ENCODE results near the gene PTPRE. TPM values are rescaled to one million over a fixed set of nuclear protein-coding genes. Genes with fewer than 3 reads are reported as not detected.

The PTPRE gene
- total and polyA plus RNA-seq, 10 of the 15 experiments (the other 5 are each of a cell fraction or from before 2014, with no cell fraction given) = 2.9 to 7.6 (median 5.8) TPM

GRCh38 chr10:127918572-127918971 is 11.7 kb downstream of the PTPRE start:
- DNase-seq (ENCODE audit: low read depth, low spot score) = no peak
- ATAC-seq = no peak
- Histone ChIP-seq H3K36me3 (ENCODE audit: control insufficient read depth in 2 of 2, insufficient read depth in 2 of 2, low read length in 1 of 2) (no peaks in the 10 kb centered on the region), H3K27ac (ENCODE audit: control insufficient read depth, insufficient read depth) (no peak overlapping the region), H4K20me1 (ENCODE audit: control insufficient read depth, insufficient read depth) (no peaks in the 10 kb centered on the region), H2AFZ (ENCODE audit: control insufficient read depth, low read depth, low read length) (no peak overlapping the region), H3K4me1 (ENCODE audit: control insufficient read depth, insufficient read depth, low read length) (no peaks in the 10 kb centered on the region), H3K9ac (ENCODE audit: control insufficient read depth, insufficient read depth, low read length) (no peak overlapping the region), H3K4me2 (ENCODE audit: control insufficient read depth, insufficient read depth) (no peak overlapping the region), H3K27me3 (replicated peaks in 1 of 2; ENCODE audit: control insufficient read depth in 2 of 2, insufficient read depth in 2 of 2, low read length in 1 of 2) (no peaks in the 10 kb centered on the region), H3K4me3 (no peak overlapping the region), H3K79me2 (ENCODE audit: control insufficient read depth, insufficient read depth, low read length) (no peaks in the 10 kb centered on the region), H3K9me3 (replicated peaks; ENCODE audit: control insufficient read depth, insufficient read depth, low read length) (no peaks in the 10 kb centered on the region; the same call in 2 of the 3 replicates)
- intact Hi-C loops (cut with micrococcal nuclease; ENCODE audit: unreplicated experiment) = no loop called here
- SMC1A ChIA-PET (ENCODE audit: uncharacterized antibody, unreplicated experiment) = no interaction called here
- in situ Hi-C loops (cut with MboI) = no loop called here
- CTCF ChIA-PET = interaction anchor here (0.9 kb wide), 1 partner anchor 894 kb away, joined by 3 read pairs; no protein-coding TSS in a partner anchor
- no peak for FAIRE-seq
- 43% methylated on average over 5 of the region's 5 CpGs for WGBS (ENCODE audit: insufficient coverage, insufficient replicate concordance, low lambda C conversion rate, missing lambda C conversion rate)
- RAD21 ChIA-PET (ENCODE audit: unreplicated experiment) = no interaction called here
- POLR2A ChIA-PET = no interaction called here
- TF ChIP-seq MYB (IDR thresholded peaks at IDR 0.05; ENCODE audit: borderline replicate concordance, low read depth, low read length) = no peak
- TF ChIP-seq, protein P1, sequence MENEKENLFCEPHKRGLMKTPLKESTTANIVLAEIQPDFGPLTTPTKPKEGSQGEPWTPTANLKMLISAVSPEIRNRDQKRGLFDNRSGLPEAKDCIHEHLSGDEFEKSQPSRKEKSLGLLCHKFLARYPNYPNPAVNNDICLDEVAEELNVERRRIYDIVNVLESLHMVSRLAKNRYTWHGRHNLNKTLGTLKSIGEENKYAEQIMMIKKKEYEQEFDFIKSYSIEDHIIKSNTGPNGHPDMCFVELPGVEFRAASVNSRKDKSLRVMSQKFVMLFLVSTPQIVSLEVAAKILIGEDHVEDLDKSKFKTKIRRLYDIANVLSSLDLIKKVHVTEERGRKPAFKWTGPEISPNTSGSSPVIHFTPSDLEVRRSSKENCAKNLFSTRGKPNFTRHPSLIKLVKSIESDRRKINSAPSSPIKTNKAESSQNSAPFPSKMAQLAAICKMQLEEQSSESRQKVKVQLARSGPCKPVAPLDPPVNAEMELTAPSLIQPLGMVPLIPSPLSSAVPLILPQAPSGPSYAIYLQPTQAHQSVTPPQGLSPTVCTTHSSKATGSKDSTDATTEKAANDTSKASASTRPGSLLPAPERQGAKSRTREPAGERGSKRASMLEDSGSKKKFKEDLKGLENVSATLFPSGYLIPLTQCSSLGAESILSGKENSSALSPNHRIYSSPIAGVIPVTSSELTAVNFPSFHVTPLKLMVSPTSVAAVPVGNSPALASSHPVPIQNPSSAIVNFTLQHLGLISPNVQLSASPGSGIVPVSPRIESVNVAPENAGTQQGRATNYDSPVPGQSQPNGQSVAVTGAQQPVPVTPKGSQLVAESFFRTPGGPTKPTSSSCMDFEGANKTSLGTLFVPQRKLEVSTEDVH (IDR thresholded peaks at IDR 0.05; ENCODE audit: low read depth, partially characterized antibody) = no peak
- TF ChIP-seq ZNF384 (IDR thresholded peaks at IDR 0.05; ENCODE audit: borderline replicate concordance, low read depth, low read length) = no peak
- TF ChIP-seq POLR2A (IDR thresholded peaks at IDR 0.05; ENCODE audit: low read depth, low read length) = no peak
- no peak for TF ChIP-seq ZNF274 (IDR thresholded peaks at IDR 0.05; ENCODE audit: insufficient read depth, insufficient read length)
- TF ChIP-seq HDAC2 (IDR thresholded peaks at IDR 0.05) = no peak
- no peak for TF ChIP-seq KDM1A (IDR thresholded peaks at IDR 0.05; ENCODE audit: borderline replicate concordance)
- TF ChIP-seq RBBP5 (conservative IDR thresholded peaks at IDR 0.05) = no peak
- TF ChIP-seq, protein P2, sequence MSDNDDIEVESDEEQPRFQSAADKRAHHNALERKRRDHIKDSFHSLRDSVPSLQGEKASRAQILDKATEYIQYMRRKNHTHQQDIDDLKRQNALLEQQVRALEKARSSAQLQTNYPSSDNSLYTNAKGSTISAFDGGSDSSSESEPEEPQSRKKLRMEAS (IDR thresholded peaks at IDR 0.05; ENCODE audit: low read depth, low read length) = no peak
- TF ChIP-seq RAD21 (IDR thresholded peaks at IDR 0.05; ENCODE audit: insufficient read depth, low read depth, low read length) = no peak
- TF ChIP-seq NRF1 (conservative IDR thresholded peaks at IDR 0.05; ENCODE audit: low read depth, low read length) = no peak
- TF ChIP-seq KAT2A (conservative IDR thresholded peaks at IDR 0.05; ENCODE audit: control insufficient read depth, low read depth, low read length) = no peak
- TF ChIP-seq BHLHE40 (IDR thresholded peaks at IDR 0.05; ENCODE audit: borderline replicate concordance in 1 of 2, low read depth in 2 of 2, low read length in 1 of 2) = no peak
- TF ChIP-seq, protein P3, sequence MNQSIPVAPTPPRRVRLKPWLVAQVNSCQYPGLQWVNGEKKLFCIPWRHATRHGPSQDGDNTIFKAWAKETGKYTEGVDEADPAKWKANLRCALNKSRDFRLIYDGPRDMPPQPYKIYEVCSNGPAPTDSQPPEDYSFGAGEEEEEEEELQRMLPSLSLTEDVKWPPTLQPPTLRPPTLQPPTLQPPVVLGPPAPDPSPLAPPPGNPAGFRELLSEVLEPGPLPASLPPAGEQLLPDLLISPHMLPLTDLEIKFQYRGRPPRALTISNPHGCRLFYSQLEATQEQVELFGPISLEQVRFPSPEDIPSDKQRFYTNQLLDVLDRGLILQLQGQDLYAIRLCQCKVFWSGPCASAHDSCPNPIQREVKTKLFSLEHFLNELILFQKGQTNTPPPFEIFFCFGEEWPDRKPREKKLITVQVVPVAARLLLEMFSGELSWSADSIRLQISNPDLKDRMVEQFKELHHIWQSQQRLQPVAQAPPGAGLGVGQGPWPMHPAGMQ (IDR thresholded peaks at IDR 0.05; ENCODE audit: borderline replicate concordance) = no peak
- TF ChIP-seq FOXM1 (IDR thresholded peaks at IDR 0.05; ENCODE audit: low read depth, low read length) = no peak
- no TSS peak for BruUV-seq (replicated peaks)
